DMS153 (cell line): ENCODE data around the gene STX5.
"Not testable (repeated sequence)": the region's sequence is repeated elsewhere in the genome, so short reads cannot be mapped to it uniquely, and the experiment has no call there.

ENCODE experiments used
- DNase-seq: peaks from one replicate; lab custom pipeline; 2025; lab: John Stamatoyannopoulos, UW

STX5 gene

GRCh38 chr11:62786318-62787004 is 45.4 kb downstream of the STX5 start:
- peak; percentile 66 for DNase-seq

GRCh38 chr11:62782753-62783152 is 49.1 kb downstream of the STX5 start:
- no peak for DNase-seq

GRCh38 chr11:62778441-62778840 is 53.4 kb downstream of the STX5 start:
- DNase-seq = no peak

GRCh38 chr11:62777389-62777788 is 54.5 kb downstream of the STX5 start:
- DNase-seq = no peak

- no peak for DNase-seq
These were observed 56.2 kb downstream of the STX5 start for GRCh38 chr11:62775646-62776045.

- DNase-seq = no peak
These were observed 57.4 kb downstream of the STX5 start for GRCh38 chr11:62774407-62774806.

GRCh38 chr11:62771144-62772021 is 60.5 kb downstream of the STX5 start, which contains the start of gene TAF6L:
Gene TAF6L (plus strand): TSS chr11:62771396. CDS start chr11:62775784, 4,388 bp downstream.
- DNase-seq = peak; percentile 95

- DNase-seq = peak; percentile 31
These were observed 61.1 kb downstream of the STX5 start for GRCh38 chr11:62770778-62771143.

GRCh38 chr11:62760867-62761227 is 71.0 kb downstream of the STX5 start:
- not testable (repeated sequence) for DNase-seq

GRCh38 chr11:62757846-62758788 is 73.7 kb downstream of the STX5 start:
- DNase-seq = no peak
